Adrenal gland (tissue), 12 donors: ENCODE data around the gene HOXA10. TPM values are rescaled to one million over a fixed set of nuclear protein-coding genes. Genes with fewer than 3 reads are reported as not detected.
A peak's percentile ranks its signal among the peaks of the same experiment; 100 is the strongest.

ENCODE experiments used
- DNase-seq, 7 donors: peaks; one replicate each; pipeline ENCODE4 v3.0.0-alpha.2; 2019 to 2020
- H3K27ac ChIP-seq, 5 donors: fragments of 200-600 bp; sonication (generic) in 4 of 5; 1 replicate in 3 of 5; 2 replicates in 2 of 5; pipeline versions ENCODE4 v1.5.1 to v1.8.0; 2016 to 2020; ENCODE audit warnings: mild to moderate bottlenecking in 1 of 5
- H3K27me3 ChIP-seq: fragments of 200-600 bp; 2 replicates; pipeline ENCODE4 v1.8.0; 2021
- H3K36me3 ChIP-seq, 2 donors: fragments of 200-600 bp; replicated peaks in 1 of 2; 1 replicate in 1 of 2; 2 replicates in 1 of 2; pipeline versions ENCODE4 v1.5.1 to v1.8.0; 2018 to 2022
- H3K4me1 ChIP-seq, 2 donors: fragments of 200-600 bp; replicated peaks in 1 of 2; 1 replicate in 1 of 2; 2 replicates in 1 of 2; pipeline versions ENCODE4 v1.5.1 to v1.8.0; 2018 to 2021
- H3K4me3 ChIP-seq, 4 donors: fragments of 200-600 bp; sonication (generic) in 3 of 4; one replicate each; pipeline ENCODE4 v1.5.1; 2016 to 2018
- H3K9me3 ChIP-seq, 3 donors: fragments of 200-600 bp; sonication (generic) in 1 of 3; replicated peaks in 1 of 3; 1 replicate in 2 of 3; 2 replicates in 1 of 3; pipeline versions ENCODE4 v1.5.1 to v1.8.0; 2016 to 2021
- CTCF ChIP-seq, 6 experiments: fragments of 450-650 bp in 4 of 6; fragments of 200-600 bp in 2 of 6; sonication (generic) in 1 of 6; IDR thresholded peaks; 1 replicate in 5 of 6; 2 replicates in 1 of 6; pipeline versions ENCODE4 v1.5.1 to v1.8.0; 2016 to 2021; ENCODE audit warnings: antibody characterized with exemption in 6 of 6, mild to moderate bottlenecking in 2 of 6, moderate library complexity in 1 of 6
- POLR2A ChIP-seq, 2 donors: fragments of 450-650 bp; IDR thresholded peaks; one replicate each; pipeline ENCODE4 v1.6.1; 2017; ENCODE audit warnings: antibody characterized with exemption in 2 of 2, mild to moderate bottlenecking in 2 of 2, moderate library complexity in 1 of 2
- WGBS, 4 donors: extraction: QIAGEN DNeasy Blood & Tissue Kit in 2 of 4; methylation state at CpG; one replicate each; pipeline versions ENCODE4 v1.1.5 to v1.1.7; 2013 to 2017; 5-methylcytosine and 5-hydroxymethylcytosine counted together
- intact Hi-C, 2 donors: fragments of 100-400 bp; cut with DNase I; formaldehyde crosslinking; loops; one replicate each; pipeline versions ENCODE4 v1.14.1 to v1.15.0; 2022 to 2023
- polyA plus RNA-seq, 3 donors: library from polyadenylated mRNA; stranded (reverse); fragments of 200-250 nt in 2 of 3; fragments of 350-450 nt in 1 of 3; fragmentation: Illumina TruSeq in 1 of 3; extraction: RNeasy Lipid Tissue Mini Kit (QIAGEN cat#74804) in 1 of 3; gene quantifications; one replicate each; pipeline ENCODE4 v1.2.3, GENCODE V29; 2013 to 2014
- total RNA-seq, 9 donors: library from RNA; depleted of rRNA in 4 of 9; stranded (reverse); fragments of >200 nt in 4 of 9; fragments of 120-200 nt in 1 of 9; fragmentation: NEBNext Ultra II Directional in 1 of 9; extraction: Animal tissue kit (Norgen Biotek cat#: 25700) in 1 of 9; gene quantifications; one replicate each; pipeline versions ENCODE4 v1.1.0 to v1.2.4, GENCODE V29; 2013 to 2023
- donor health status: healthy with polysubstance abuse.
- donor health status: Bipolar disorder and iron deficiency.
- donor health status: DM: yes; HTN: yes; CAD: no.
- donor health status: DM: no; HTN: no; CAD: no.
- donor health status: DM: no; HTN: no; CAD: no.
- donor health status: DM: yes; HTN: yes; CAD: no.

The HOXA10 gene
- total and polyA plus RNA-seq, 12 donors, result 0.11 to 14.7 (median 11.3) TPM

- peak overlapping the region in 1 of 4 donors; percentile 43 for H3K4me3 ChIP-seq
- 26 to 43% (median 41%) methylated on average over 17 to 42 of the region's 42 CpGs for WGBS, 4 donors
- intact Hi-C loops, result loop anchor here in 1 of 2 donors (10.0 kb wide), 3 partner anchors 733 to 903 kb away; no protein-coding TSS in a partner anchor
- no peak for TF ChIP-seq CTCF (IDR thresholded peaks at IDR 0.05)
- no peak for TF ChIP-seq POLR2A (IDR thresholded peaks at IDR 0.05)
- H3K36me3 ChIP-seq, result no peaks in the 10 kb centered on the region
- no peaks in the 10 kb centered on the region for H3K9me3 ChIP-seq
- H3K4me1 ChIP-seq, result peaks cover 9 to 26% of the 10 kb centered on the region in 2 donors
- DNase-seq, result peak in 1 of 7 donors; percentile 49
- H3K27ac ChIP-seq, result no peak overlapping the region
- H3K27me3 ChIP-seq, result peaks cover 100% of the 10 kb centered on the region
Measured at GRCh38 chr7:27191833-27192545, 17.9 kb upstream of the HOXA10 start.

- Histone ChIP-seq H3K36me3 (no peaks in the 10 kb centered on the region), H3K27ac (no peak overlapping the region), H3K4me3 (no peak overlapping the region), H3K27me3 (peaks cover 100% of the 10 kb centered on the region), H3K4me1 (peaks cover 9 to 21% of the 10 kb centered on the region in 2 donors), H3K9me3 (no peaks in the 10 kb centered on the region)
- TF ChIP-seq POLR2A (IDR thresholded peaks at IDR 0.05) (no peak), CTCF (IDR thresholded peaks at IDR 0.05) (no peak)
- intact Hi-C loops, result loop anchor here in 1 of 2 donors (10.0 kb wide), 3 partner anchors 734 to 904 kb away; no protein-coding TSS in a partner anchor
- peak in 3 of 7 donors; percentile 4 to 20 (median 12) for DNase-seq
- 62 to 69% (median 66%) methylated on average over 15 of the region's 15 CpGs for WGBS, 4 donors
Measured at GRCh38 chr7:27191161-27191731, 17.1 kb upstream of the HOXA10 start.

DNA sequence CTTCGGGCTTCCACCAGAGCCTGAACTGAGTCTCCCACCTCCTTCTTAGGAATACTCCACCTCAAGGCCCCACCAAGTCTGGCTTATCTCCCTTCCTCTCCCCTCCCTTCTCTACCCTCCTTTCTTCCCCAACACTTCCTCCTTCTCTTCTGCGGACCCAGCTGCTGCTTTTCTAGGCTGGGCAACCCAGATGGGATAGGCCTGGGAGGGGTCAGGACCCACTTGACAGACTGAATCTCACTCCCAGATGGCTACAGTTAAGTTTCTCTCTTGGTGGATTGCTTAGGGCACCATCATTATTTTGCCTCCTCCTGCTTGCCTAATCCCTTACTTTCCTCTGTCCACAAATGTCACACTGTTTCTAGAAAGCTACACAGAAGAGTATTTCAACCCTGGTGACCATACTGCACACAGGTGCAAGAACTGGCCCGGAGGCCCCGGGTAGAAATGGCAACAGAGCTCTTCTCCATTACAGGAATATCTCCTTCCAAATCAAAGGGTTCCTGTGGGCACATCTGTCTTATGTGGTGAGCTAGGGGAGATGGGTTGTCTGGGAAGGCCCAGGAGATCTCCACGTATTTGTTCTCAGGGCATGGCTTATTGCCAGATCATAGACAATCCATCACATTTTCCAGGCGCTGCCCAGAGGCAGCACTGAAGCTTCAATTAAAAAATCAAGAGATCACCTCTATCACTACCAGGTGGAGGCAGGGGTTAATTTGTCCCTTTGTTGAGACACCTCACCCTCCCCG is 16.1 kb upstream of the HOXA10 start:
- intact Hi-C loops, result loop anchor here (10.0 kb wide), 4 partner anchors 735 to 1315 kb away; no protein-coding TSS in a partner anchor
- no peaks in the 10 kb centered on the region for H3K9me3 ChIP-seq
- peak in 3 of 7 donors; percentile 10 to 29 (median 11) for DNase-seq
- no peak for TF ChIP-seq CTCF (IDR thresholded peaks at IDR 0.05)
- no peak for TF ChIP-seq POLR2A (IDR thresholded peaks at IDR 0.05)
- peaks cover 100% of the 10 kb centered on the region for H3K27me3 ChIP-seq
- H3K36me3 ChIP-seq, result no peaks in the 10 kb centered on the region
- H3K27ac ChIP-seq, result no peak overlapping the region
- 42 to 62% (median 57%) methylated on average over 7 of the region's 7 CpGs for WGBS, 4 donors
- peaks cover 9 to 21% of the 10 kb centered on the region in 2 donors for H3K4me1 ChIP-seq
- no peak overlapping the region for H3K4me3 ChIP-seq
